Measurements from ENCODE around the gene COX4I1.

DNA sequence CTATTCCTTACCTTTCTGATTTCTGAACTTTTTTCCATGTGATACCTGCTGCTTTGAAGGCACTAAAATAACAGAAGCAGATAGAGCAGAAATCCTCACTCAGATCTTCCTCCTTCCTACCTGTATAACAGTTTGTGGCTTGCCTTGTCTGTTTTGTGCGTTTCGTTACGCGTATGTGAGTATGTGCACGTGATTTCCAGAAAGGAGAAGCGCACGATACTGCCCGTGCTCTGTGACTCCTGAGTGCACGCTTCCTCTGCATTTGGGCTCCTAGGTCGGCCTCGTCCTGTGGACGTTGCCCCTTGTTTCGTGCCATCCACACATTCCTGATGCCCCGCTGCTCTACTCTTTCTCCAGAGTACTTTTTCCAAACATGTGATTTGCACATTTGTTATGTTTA is 4.1 kb downstream of the COX4I1 start:
- no peak for TF ChIP-seq EZH2 (IDR thresholded peaks at IDR 0.05)
- no peak for TF ChIP-seq POLR2AphosphoS5 (IDR thresholded peaks at IDR 0.05; ENCODE audit: borderline replicate concordance, low read depth, low read length)
- TF ChIP-seq FOXP2 (optimal IDR thresholded peaks at IDR 0.05; ENCODE audit: control extremely low read depth, extremely low read length, insufficient read depth), result no peak

All from SK-N-MC (cell line).